H9 (cell line): ENCODE data around the gene ABHD17C. TPM values are rescaled to one million over a fixed set of nuclear protein-coding genes. Genes with fewer than 3 reads are reported as not detected.

ENCODE experiments used
- DNase-seq: peaks from one replicate; pipeline ENCODE4 v3.0.0-alpha.2; 2017
- H2AFZ ChIP-seq: one replicate; pipeline ENCODE4 v1.6.1; 2013; ENCODE audit warnings: mild to moderate bottlenecking, low read length, control low read depth, moderate library complexity
- H2AK5ac ChIP-seq: 2 replicates; pipeline ENCODE4 v1.6.1; 2013; ENCODE audit warnings: low read length, control low read depth, mixed read lengths; ENCODE audit not compliant: insufficient read length
- H2BK120ac ChIP-seq: one replicate; pipeline ENCODE4 v1.6.1; 2013; ENCODE audit warnings: low read depth, mild to moderate bottlenecking, low read length, control low read depth, inconsistent platforms; ENCODE audit not compliant: poor library complexity, severe bottlenecking
- H2BK12ac ChIP-seq: 2 replicates; pipeline ENCODE4 v1.6.1; 2013; ENCODE audit warnings: low read length, control low read depth, mixed read lengths, low read depth; ENCODE audit not compliant: insufficient read length
- H2BK15ac ChIP-seq: 2 replicates; pipeline ENCODE4 v1.6.1; 2013; ENCODE audit warnings: low read depth, low read length, control low read depth
- H2BK20ac ChIP-seq: one replicate; pipeline ENCODE4 v1.6.1; 2013; ENCODE audit warnings: low read depth, mild to moderate bottlenecking, low read length, control low read depth, inconsistent platforms; ENCODE audit not compliant: poor library complexity, severe bottlenecking
- H2BK5ac ChIP-seq: 2 replicates; pipeline ENCODE4 v1.6.1; 2013; ENCODE audit warnings: low read length, control low read depth, mixed read lengths; ENCODE audit not compliant: insufficient read length
- H3K14ac ChIP-seq: 2 replicates; pipeline ENCODE4 v1.6.1; 2013; ENCODE audit warnings: low read length, control low read depth; ENCODE audit not compliant: insufficient read depth
- H3K18ac ChIP-seq: 2 replicates; pipeline ENCODE4 v1.6.1; 2013; ENCODE audit warnings: low read depth, mild to moderate bottlenecking, mixed read lengths, low read length, control low read depth; ENCODE audit not compliant: insufficient read length
- H3K23ac ChIP-seq: 2 replicates; pipeline ENCODE4 v1.6.1; 2013; ENCODE audit warnings: low read length, control low read depth, mixed read lengths, low read depth; ENCODE audit not compliant: insufficient read length
- H3K23me2 ChIP-seq: 2 replicates; pipeline ENCODE4 v1.6.1; 2013; ENCODE audit warnings: low read depth, mild to moderate bottlenecking, mixed read lengths, low read length, control low read depth; ENCODE audit not compliant: insufficient read length, poor library complexity, severe bottlenecking
- H3K27ac ChIP-seq: 2 replicates; pipeline ENCODE4 v1.5.1; 2013; ENCODE audit warnings: low read length, control low read depth, mixed read lengths, low read depth; ENCODE audit not compliant: insufficient read length
- H3K27me3 ChIP-seq: 2 replicates; pipeline ENCODE4 v1.6.1; 2013; ENCODE audit warnings: low read length, control low read depth, inconsistent platforms; ENCODE audit not compliant: insufficient read depth
- H3K4ac ChIP-seq: 2 replicates; pipeline ENCODE4 v1.6.1; 2013; ENCODE audit warnings: low read depth, mild to moderate bottlenecking, control low read depth, inconsistent platforms, low read length, moderate library complexity
- H3K4me1 ChIP-seq: 2 replicates; pipeline ENCODE4 v1.6.1; 2013; ENCODE audit warnings: low read length, control low read depth, inconsistent platforms; ENCODE audit not compliant: insufficient read depth
- H3K4me2 ChIP-seq: 2 replicates; pipeline ENCODE4 v1.6.1; 2013; ENCODE audit warnings: low read length, control low read depth, mixed read lengths; ENCODE audit not compliant: insufficient read length, insufficient read depth
- H3K56ac ChIP-seq: 2 replicates; pipeline ENCODE4 v1.6.1; 2013; ENCODE audit warnings: low read depth, mild to moderate bottlenecking, mixed read lengths, low read length, control low read depth; ENCODE audit not compliant: insufficient read length
- H3K79me1 ChIP-seq: 2 replicates; pipeline ENCODE4 v1.6.1; 2013; ENCODE audit warnings: low read depth, mild to moderate bottlenecking, moderate library complexity, low read length, control low read depth, inconsistent platforms; ENCODE audit not compliant: insufficient read depth, poor library complexity, severe bottlenecking
- H3K79me2 ChIP-seq: 2 replicates; pipeline ENCODE4 v1.6.1; 2013; ENCODE audit warnings: low read length, control low read depth, inconsistent platforms; ENCODE audit not compliant: insufficient read depth
- H3K9ac ChIP-seq: 2 replicates; pipeline ENCODE4 v1.6.1; 2013; ENCODE audit warnings: low read length, control low read depth, mixed read lengths; ENCODE audit not compliant: insufficient read length; ENCODE audit errors: extremely low read depth
- H3K9me3 ChIP-seq: one replicate; pipeline ENCODE4 v1.6.1; 2013; ENCODE audit warnings: low read depth, low read length, inconsistent platforms; ENCODE audit not compliant: control insufficient read depth
- H3T11ph ChIP-seq: one replicate; pipeline ENCODE4 v1.6.1; 2013; ENCODE audit warnings: mild to moderate bottlenecking, low read length, control low read depth, inconsistent platforms
- H4K20me1 ChIP-seq: one replicate; pipeline ENCODE4 v1.6.1; 2013; ENCODE audit not compliant: control insufficient read depth, insufficient read length, insufficient read depth
- H4K5ac ChIP-seq: 2 replicates; pipeline ENCODE4 v1.6.1; 2013; ENCODE audit warnings: low read depth, mild to moderate bottlenecking, mixed read lengths, low read length, control low read depth; ENCODE audit not compliant: insufficient read length
- H4K8ac ChIP-seq: replicated peaks from 2 replicates; pipeline ENCODE4 v1.6.1; 2013; ENCODE audit warnings: low read length, control low read depth, mixed read lengths, low read depth; ENCODE audit not compliant: insufficient read length
- H4K91ac ChIP-seq: 2 replicates; pipeline ENCODE4 v1.6.1; 2013; ENCODE audit warnings: low read depth, mild to moderate bottlenecking, moderate library complexity, mixed read lengths, low read length, control low read depth; ENCODE audit not compliant: insufficient read length
- H3K27ac Mint-ChIP-seq, 3 experiments: 2 replicates in 2 of 3; 3 replicates in 1 of 3; pipeline ENCODE4 v1.8.0; 2020 to 2021; ENCODE audit warnings: mixed read lengths in 3 of 3, mild to moderate bottlenecking in 1 of 3, moderate library complexity in 1 of 3
- H3K27me3 Mint-ChIP-seq: 2 replicates; pipeline ENCODE4 v1.8.0; 2021; ENCODE audit warnings: low read depth, mild to moderate bottlenecking, moderate library complexity, mixed read lengths
- H3K36me3 Mint-ChIP-seq, 3 experiments: 2 replicates in 2 of 3; 3 replicates in 1 of 3; pipeline ENCODE4 v1.8.0; 2020 to 2021; ENCODE audit warnings: low read depth in 3 of 3, mixed read lengths in 3 of 3; ENCODE audit not compliant: insufficient read depth in 1 of 3
- H3K4me1 Mint-ChIP-seq, 2 experiments: 2 replicates each; pipeline ENCODE4 v1.8.0; 2020; ENCODE audit warnings: mixed read lengths in 2 of 2
- H3K4me3 Mint-ChIP-seq, 2 experiments: 2 replicates in 1 of 2; 3 replicates in 1 of 2; pipeline ENCODE4 v1.8.0; 2020 to 2021; ENCODE audit warnings: mild to moderate bottlenecking in 2 of 2, mixed read lengths in 2 of 2, moderate library complexity in 1 of 2
- H3K9me3 Mint-ChIP-seq, 2 experiments: 2 replicates in 1 of 2; 3 replicates in 1 of 2; pipeline ENCODE4 v1.8.0; 2020; ENCODE audit warnings: mild to moderate bottlenecking in 2 of 2, mixed read lengths in 2 of 2, moderate library complexity in 1 of 2
- CTCF ChIP-seq: fragments of 200-600 bp; sonication (generic); conservative IDR thresholded peaks from 3 replicates; pipeline ENCODE4 v1.8.0; 2021; ENCODE audit warnings: antibody characterized with exemption, mild to moderate bottlenecking
- WGBS: extraction: QIAGEN DNeasy Blood & Tissue Kit; methylation state at CpG from one replicate; pipeline ENCODE4 v1.1.7; 2013; ENCODE audit warnings: missing lambda C conversion rate, low lambda C conversion rate, mixed read lengths; ENCODE audit not compliant: insufficient read length; ENCODE audit errors: extremely low coverage; 5-methylcytosine and 5-hydroxymethylcytosine counted together
- total RNA-seq: library from RNA; stranded (reverse); gene quantifications from 2 replicates; pipeline ENCODE4 v1.2.1, GENCODE V29; 2021

The ABHD17C gene
- total RNA-seq, 1 experiment from 2014 or later, result 21.5 TPM

GRCh38 chr15:80776420-80777045 is 81.4 kb downstream of the ABHD17C start:
- Mint-ChIP-seq H3K4me3 (no peak overlapping the region), H3K27me3 (peaks cover 49% of the 10 kb centered on the region), H3K4me1 (peaks cover 12% of the 10 kb centered on the region in 2 experiments), H3K27ac (no peak overlapping the region), H3K9me3 (no peaks in the 10 kb centered on the region), H3K36me3 (no peaks in the 10 kb centered on the region)
- Histone ChIP-seq H2BK20ac (no peak overlapping the region), H4K91ac (no peak overlapping the region), H3K4me1 (no peaks in the 10 kb centered on the region), H4K5ac (no peak overlapping the region), H3K27me3 (peaks cover 8% of the 10 kb centered on the region; the same call in 1 of the 2 replicates), H3K4me2 (no peak overlapping the region), H3K14ac (no peak overlapping the region), H2BK12ac (no peak overlapping the region), H2BK15ac (no peak overlapping the region), H4K20me1 (no peaks in the 10 kb centered on the region), H3K9me3 (no peaks in the 10 kb centered on the region), H3K79me1 (no peaks in the 10 kb centered on the region), H4K8ac (no peak overlapping the region), H3K56ac (no peak overlapping the region), H3K23me2 (peaks cover 18% of the 10 kb centered on the region), H3T11ph (no peak overlapping the region), H3K23ac (no peak overlapping the region), H2BK120ac (no peak overlapping the region), H2AFZ (no peak overlapping the region), H3K79me2 (no peaks in the 10 kb centered on the region), H3K27ac (no peak overlapping the region), H2BK5ac (no peak overlapping the region), H3K4ac (no peak overlapping the region), H2AK5ac (no peak overlapping the region), H3K9ac (no peak overlapping the region), H3K18ac (no peak overlapping the region)
- DNase-seq, result peak; percentile 68
- peak; percentile 91 for TF ChIP-seq CTCF
- WGBS, result no CpG with 5 or more reads among the region's 5 CpGs
